H1 (cell line): Measurements from ENCODE around the gene DDX31. TPM values are rescaled to one million over a fixed set of nuclear protein-coding genes. Genes with fewer than 3 reads are reported as not detected.

Experiments
- CTCF ChIA-PET: fragments of 300-600 bp; sonication (Branson Sonifier 250); formaldehyde crosslinking; loops from one replicate; lab custom pipeline; 2021; ENCODE audit not compliant: partially characterized antibody; lab: Charles Lee
- POLR2A ChIA-PET: fragments of 300-600 bp; sonication (Branson Sonifier 250); formaldehyde crosslinking; loops from one replicate; lab custom pipeline; 2021; ENCODE audit warnings: inconsistent platforms; ENCODE audit not compliant: partially characterized antibody; lab: Charles Lee
- DNase-seq, 2 experiments: peaks; one replicate each; pipeline versions ENCODE4 v3.0.0 to v3.0.0-alpha.2; 2010 to 2022; ENCODE audit warnings: low spot score in 2 of 2, low read depth in 1 of 2, mixed read lengths in 1 of 2
- FAIRE-seq: peaks from 2 replicates; lab custom pipeline; 2011; peaks lifted over from hg19 to GRCh38; lab: Jason Lieb, UNC
- H2AFZ ChIP-seq: 2 replicates; pipeline ENCODE4 v1.8.1; 2012; ENCODE audit warnings: low read length, inconsistent platforms
- H2AK5ac ChIP-seq: 2 replicates; pipeline ENCODE4 v1.6.1; 2013; ENCODE audit warnings: low read depth, low read length
- H2BK120ac ChIP-seq: replicated peaks from 2 replicates; pipeline ENCODE3; 2013; ENCODE audit warnings: low read depth, low read length, inconsistent platforms
- H2BK12ac ChIP-seq: 2 replicates; pipeline ENCODE4 v1.6.1; 2013; ENCODE audit warnings: low read depth, low read length
- H2BK15ac ChIP-seq: 2 replicates; pipeline ENCODE4 v1.6.1; 2013; ENCODE audit warnings: low read length
- H2BK20ac ChIP-seq: 2 replicates; pipeline ENCODE4 v1.6.1; 2013; ENCODE audit warnings: low read length
- H2BK5ac ChIP-seq: 2 replicates; pipeline ENCODE4 v1.6.1; 2013; ENCODE audit warnings: low read depth, low read length
- H3K14ac ChIP-seq: 2 replicates; pipeline ENCODE4 v1.6.1; 2013; ENCODE audit warnings: inconsistent platforms; ENCODE audit not compliant: insufficient read length
- H3K18ac ChIP-seq: 2 replicates; pipeline ENCODE4 v1.6.1; 2013; ENCODE audit warnings: low read length; ENCODE audit errors: extremely low read depth
- H3K23ac ChIP-seq: 2 replicates; pipeline ENCODE4 v1.6.1; 2013; ENCODE audit warnings: inconsistent platforms; ENCODE audit not compliant: insufficient read length
- H3K23me2 ChIP-seq: 2 replicates; pipeline ENCODE4 v1.6.1; 2013; ENCODE audit warnings: low read depth, low read length
- H3K27ac ChIP-seq: 2 replicates; pipeline ENCODE4 v1.6.1; 2011; ENCODE audit warnings: low read depth, low read length, inconsistent platforms
- H3K27me3 ChIP-seq, 4 experiments: replicated peaks in 1 of 4; 1 replicate in 1 of 4; 2 replicates in 3 of 4; pipeline versions ENCODE4 v1.6.1 to v1.8.1; 2011 to 2013; ENCODE audit warnings: low read length in 3 of 4, mild to moderate bottlenecking in 3 of 4, inconsistent platforms in 2 of 4, mixed read lengths in 2 of 4, moderate library complexity in 1 of 4; ENCODE audit not compliant: control insufficient read depth in 3 of 4, insufficient read depth in 3 of 4; ENCODE audit errors: extremely low read depth in 1 of 4
- H3K36me3 ChIP-seq, 4 experiments: 2 replicates each; pipeline versions ENCODE4 v1.6.1 to v1.8.1; 2011 to 2013; ENCODE audit warnings: mild to moderate bottlenecking in 4 of 4, low read length in 3 of 4, moderate library complexity in 2 of 4, control low read depth in 1 of 4, inconsistent platforms in 1 of 4; ENCODE audit not compliant: insufficient read depth in 4 of 4, control insufficient read depth in 2 of 4
- H3K4ac ChIP-seq: replicated peaks from 2 replicates; pipeline ENCODE3; 2013; ENCODE audit warnings: low read length, low read depth, mixed read lengths, inconsistent platforms; ENCODE audit not compliant: insufficient read length
- H3K4me1 ChIP-seq, 4 experiments: replicated peaks in 1 of 4; 1 replicate in 1 of 4; 2 replicates in 3 of 4; pipeline versions ENCODE4 v1.6.1 to v1.8.1; 2011 to 2013; ENCODE audit warnings: low read length in 3 of 4, inconsistent platforms in 2 of 4, mixed read lengths in 1 of 4; ENCODE audit not compliant: insufficient read depth in 4 of 4, control insufficient read depth in 3 of 4
- H3K4me2 ChIP-seq, 2 experiments: 2 replicates each; pipeline versions ENCODE4 v1.6.1 to v1.8.1; 2011 to 2013; ENCODE audit warnings: low read depth in 2 of 2, low read length in 2 of 2, control low read depth in 1 of 2, inconsistent platforms in 1 of 2, mild to moderate bottlenecking in 1 of 2; ENCODE audit not compliant: insufficient read depth in 1 of 2
- H3K4me3 ChIP-seq, 4 experiments: fragments of 200-600, 300-600 bp in 1 of 4; sonication (generic), shearing (Covaris generic), sonication (Bioruptor Twin) in 1 of 4; 2 replicates each; pipeline versions ENCODE4 v1.5.1 to v1.8.1; 2011 to 2016; ENCODE audit warnings: low read length in 4 of 4, low read depth in 3 of 4, control low read depth in 2 of 4, inconsistent platforms in 2 of 4, mild to moderate bottlenecking in 2 of 4, mixed read lengths in 1 of 4, moderate library complexity in 1 of 4; ENCODE audit not compliant: insufficient read depth in 2 of 4; ENCODE audit errors: extremely low read depth in 1 of 4
- H3K56ac ChIP-seq: replicated peaks from 2 replicates; pipeline ENCODE3; 2013; ENCODE audit warnings: low read depth, mild to moderate bottlenecking, mixed read lengths, low read length, inconsistent platforms; ENCODE audit not compliant: insufficient read length
- H3K79me1 ChIP-seq: 2 replicates; pipeline ENCODE4 v1.6.1; 2013; ENCODE audit warnings: low read depth, low read length, control low read depth
- H3K79me2 ChIP-seq, 2 experiments: 2 replicates each; pipeline versions ENCODE4 v1.6.1 to v1.8.1; 2012 to 2013; ENCODE audit warnings: low read length in 2 of 2, mild to moderate bottlenecking in 2 of 2, inconsistent platforms in 1 of 2; ENCODE audit not compliant: insufficient read depth in 2 of 2, control insufficient read depth in 1 of 2
- H3K9ac ChIP-seq, 4 experiments: replicated peaks in 1 of 4; 1 replicate in 1 of 4; 2 replicates in 3 of 4; pipeline versions ENCODE4 v1.6.1 to v1.8.1; 2011 to 2013; ENCODE audit warnings: low read depth in 3 of 4, low read length in 3 of 4, control low read depth in 2 of 4, mild to moderate bottlenecking in 2 of 4, moderate library complexity in 2 of 4, inconsistent platforms in 1 of 4; ENCODE audit errors: extremely low read depth in 1 of 4
- H3K9me3 ChIP-seq, 2 experiments: 2 replicates each; pipeline versions ENCODE4 v1.6.1 to v1.8.1; 2012 to 2013; ENCODE audit warnings: mild to moderate bottlenecking in 2 of 2, moderate library complexity in 2 of 2, control low read depth in 1 of 2, inconsistent platforms in 1 of 2, low read depth in 1 of 2, low read length in 1 of 2, mixed read lengths in 1 of 2; ENCODE audit not compliant: insufficient read depth in 2 of 2
- H4K20me1 ChIP-seq, 2 experiments: replicated peaks in 1 of 2; 2 replicates each; pipeline versions ENCODE3 to v1.8.1; 2011 to 2013; ENCODE audit warnings: inconsistent platforms in 2 of 2, low read length in 2 of 2, mild to moderate bottlenecking in 1 of 2; ENCODE audit not compliant: insufficient read depth in 2 of 2, control insufficient read depth in 1 of 2
- H4K5ac ChIP-seq: 2 replicates; pipeline ENCODE4 v1.6.1; 2013; ENCODE audit warnings: low read length, low read depth, mixed read lengths, inconsistent platforms; ENCODE audit not compliant: insufficient read length
- H4K8ac ChIP-seq: 2 replicates; pipeline ENCODE4 v1.8.0; 2013; ENCODE audit warnings: mild to moderate bottlenecking, moderate library complexity, low read length, inconsistent platforms; ENCODE audit not compliant: insufficient read depth; ENCODE audit errors: extremely low read depth
- H4K91ac ChIP-seq: replicated peaks from 2 replicates; pipeline ENCODE3; 2013; ENCODE audit warnings: low read length, mixed read lengths, inconsistent platforms; ENCODE audit not compliant: insufficient read length
- ATF2 ChIP-seq: IDR thresholded peaks from 2 replicates; pipeline ENCODE4 v1.6.1; 2012; ENCODE audit warnings: low read length, inconsistent platforms
- CBX5 ChIP-seq: fragments of 300-800, 300-1000 bp; sonication (generic); IDR thresholded peaks from 2 replicates; pipeline ENCODE4 v1.7.1; 2016; ENCODE audit warnings: antibody characterized with exemption, low read length, low read depth
- KDM5A ChIP-seq: fragments of 200-600 bp; IDR thresholded peaks from 2 replicates; pipeline ENCODE4 v1.7.1; 2012; ENCODE audit warnings: mild to moderate bottlenecking, low read length, inconsistent platforms, mixed read lengths
- MAX ChIP-seq: IDR thresholded peaks from 2 replicates; pipeline ENCODE4 v1.6.1; 2012; ENCODE audit warnings: inconsistent platforms
- PHF8 ChIP-seq: fragments of 200-600 bp; sonication (generic); conservative IDR thresholded peaks from 2 replicates; pipeline ENCODE4 v1.7.1; 2012; ENCODE audit warnings: low read depth, mild to moderate bottlenecking, inconsistent platforms, low read length, moderate library complexity
- RNF2 ChIP-seq: fragments of 200-900, 300-1000 bp; sonication (generic); IDR thresholded peaks from 2 replicates; pipeline ENCODE4 v1.7.1; 2016; ENCODE audit warnings: borderline replicate concordance, low read depth, mild to moderate bottlenecking, antibody characterized with exemption, low read length; ENCODE audit not compliant: poor library complexity, severe bottlenecking; ENCODE audit errors: missing control alignments
- RXRA ChIP-seq: IDR thresholded peaks from 2 replicates; pipeline ENCODE4 v1.6.1; 2011; ENCODE audit warnings: low read depth, mild to moderate bottlenecking, low read length, moderate library complexity; ENCODE audit not compliant: insufficient read depth
- SIRT6 ChIP-seq: IDR thresholded peaks from one replicate; pipeline ENCODE4 v1.7.1; 2012; ENCODE audit warnings: low read length, inconsistent platforms
- SP2 ChIP-seq: IDR thresholded peaks from 2 replicates; pipeline ENCODE4 v1.6.1; 2012; ENCODE audit warnings: mild to moderate bottlenecking, low read length, inconsistent platforms
- TAF7 ChIP-seq: optimal IDR thresholded peaks from 2 replicates; pipeline ENCODE3; 2011; ENCODE audit warnings: low read depth, mild to moderate bottlenecking, inconsistent platforms, low read length, moderate library complexity, borderline replicate concordance
- WGBS, 2 experiments: shearing (Covaris generic) in 1 of 2; methylation state at CpG; one replicate each; pipeline versions ENCODE4 v1.1.6 to v1.1.7; 2013 to 2015; ENCODE audit warnings: low lambda C conversion rate in 2 of 2, mixed read lengths in 2 of 2, inconsistent platforms in 1 of 2, low coverage in 1 of 2, missing lambda C conversion rate in 1 of 2; ENCODE audit not compliant: insufficient replicate concordance in 2 of 2, insufficient coverage in 1 of 2, insufficient read length in 1 of 2; ENCODE audit errors: extremely low coverage in 1 of 2, missing lambda C conversion rate in 1 of 2; 5-methylcytosine and 5-hydroxymethylcytosine counted together
- polyA plus RNA-seq, 7 experiments: library from polyadenylated mRNA; depleted of rRNA in 3 of 7; stranded (reverse) in 5 of 7; unstranded in 2 of 7; fragments of >200 nt in 5 of 7; fragments of 200-250 nt in 2 of 7; gene quantifications; 1 replicate in 5 of 7; 2 replicates in 1 of 7; 4 replicates in 1 of 7; pipeline versions ENCODE4 v1.2.1 to v1.2.3, GENCODE V29; 2011 to 2013; ENCODE audit warnings: missing spikeins in 2 of 7, mixed read lengths in 2 of 7
- total RNA-seq: library from RNA; stranded (reverse); fragmentation: NEBNext Ultra II Directional; extraction: Animal tissue kit (Norgen Biotek cat#: 25700); gene quantifications from 2 replicates; pipeline ENCODE4 v1.2.1, GENCODE V29; 2021

DDX31 gene
- total and polyA plus RNA-seq, 2 of the 8 experiments (the other 6 are each of a cell fraction or from before 2014, with no cell fraction given), result 9.5 to 23.7 TPM

DNA sequence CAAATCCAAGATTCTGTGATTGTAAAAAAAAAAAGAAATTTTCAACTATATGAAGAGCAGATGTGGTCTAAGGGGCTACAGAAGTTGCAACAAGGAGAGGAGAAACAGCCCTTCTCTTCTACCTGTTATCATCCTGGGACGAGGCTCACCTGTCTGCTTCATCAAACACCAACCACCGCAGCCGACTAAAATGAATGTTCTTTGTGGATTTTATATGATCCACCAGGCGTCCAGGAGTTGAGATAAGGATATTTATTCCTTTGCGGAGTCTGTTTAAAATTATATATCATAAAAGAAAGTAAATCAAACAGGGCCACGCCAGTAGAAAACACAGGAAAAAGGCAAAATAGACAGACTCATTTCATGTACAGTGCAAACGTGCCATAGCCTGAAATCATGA, 21.5 kb downstream of the DDX31 start:
- Histone ChIP-seq H2BK15ac (no peak overlapping the region), H3K14ac (no peak overlapping the region), H3K9me3 (no peaks in the 10 kb centered on the region), H4K8ac (no peak overlapping the region), H3K4me3 (no peak overlapping the region), H3K4ac (no peak overlapping the region), H3K4me1 (no peaks in the 10 kb centered on the region), H3K27me3 (no peaks in the 10 kb centered on the region), H3K27ac (no peak overlapping the region), H3K23me2 (no peaks in the 10 kb centered on the region), H3K18ac (no peak overlapping the region), H3K36me3 (peaks cover 16 to 59% (median 45%) of the 10 kb centered on the region in 4 experiments; a peak in 7 of 8 replicates), H4K20me1 (peaks cover 0 to 4% of the 10 kb centered on the region in 2 experiments), H3K79me1 (no peaks in the 10 kb centered on the region), H2BK5ac (no peak overlapping the region), H2BK120ac (no peak overlapping the region), H3K9ac (no peak overlapping the region), H4K91ac (no peak overlapping the region), H3K79me2 (no peaks in the 10 kb centered on the region), H2BK20ac (no peak overlapping the region), H3K56ac (no peak overlapping the region), H2BK12ac (no peak overlapping the region), H3K4me2 (no peak overlapping the region), H3K23ac (no peak overlapping the region), H2AK5ac (no peak overlapping the region), H4K5ac (no peak overlapping the region), H2AFZ (no peak overlapping the region)
- 89% methylated on average over 7 of the region's 7 CpGs; no CpG with 5 or more reads in 1 of the 2 experiments for WGBS, 2 experiments
- POLR2A ChIA-PET, result interaction anchor here (0.6 to 1.1 kb wide), 3 partner anchors 10 to 223 kb away, joined by 3 to 4 read pairs (median 3); partner anchors contain the start of gene GTF3C4
- FAIRE-seq (no peak), DNase-seq (no peak)
- CTCF ChIA-PET, result interaction anchor here (0.6 to 1.6 kb wide), 6 partner anchors 9 to 46 kb away, joined by 3 to 4 read pairs (median 3); no protein-coding TSS in a partner anchor
- TF ChIP-seq SIRT6 (no peak), TAF7 (no peak), CBX5 (no peak), PHF8 (no peak), RXRA (no peak), ATF2 (no peak), KDM5A (no peak), RNF2 (no peak), SP2 (no peak), MAX (no peak)
